HEK293T (cell line): ENCODE measurements around the gene HEMK1.

Experiments used
- ARNT ChIP-seq: fragments of 450-650 bp; IDR thresholded peaks from 2 replicates; pipeline ENCODE4 v1.6.1; 2017; ENCODE audit warnings: mild to moderate bottlenecking
- BHLHE40 ChIP-seq: fragments of 450-650 bp; IDR thresholded peaks from 2 replicates; pipeline ENCODE4 v1.6.1; 2016; ENCODE audit warnings: mild to moderate bottlenecking, moderate library complexity, borderline replicate concordance
- CTBP1 ChIP-seq: fragments of 450-650 bp; IDR thresholded peaks from 2 replicates; pipeline ENCODE4 v1.6.1; 2016; ENCODE audit warnings: borderline replicate concordance
- ELF4 ChIP-seq: fragments of 450-650 bp; IDR thresholded peaks from 2 replicates; pipeline ENCODE4 v1.6.1; 2017; ENCODE audit warnings: antibody characterized with exemption
- FOXA1 ChIP-seq: fragments of 450-650 bp; IDR thresholded peaks from 2 replicates; pipeline ENCODE4 v1.6.1; 2016; ENCODE audit warnings: mild to moderate bottlenecking
- FOXK2 ChIP-seq: fragments of 450-650 bp; IDR thresholded peaks from 2 replicates; pipeline ENCODE4 v1.6.1; 2016; ENCODE audit warnings: mild to moderate bottlenecking
- FOXM1 ChIP-seq: fragments of 450-650 bp; IDR thresholded peaks from 2 replicates; pipeline ENCODE4 v1.6.1; 2017; ENCODE audit warnings: mild to moderate bottlenecking, borderline replicate concordance
- HDGF ChIP-seq: fragments of 450-650 bp; IDR thresholded peaks from 2 replicates; pipeline ENCODE4 v1.6.1; 2017; ENCODE audit warnings: antibody characterized with exemption, borderline replicate concordance
- LEF1 ChIP-seq: fragments of 450-650 bp; IDR thresholded peaks from 2 replicates; pipeline ENCODE4 v1.6.1; 2017; ENCODE audit warnings: mild to moderate bottlenecking, borderline replicate concordance
- NFRKB ChIP-seq: fragments of 450-650 bp; IDR thresholded peaks from 2 replicates; pipeline ENCODE4 v1.6.1; 2016; ENCODE audit warnings: mild to moderate bottlenecking, moderate library complexity
- SP1 ChIP-seq: fragments of 450-650 bp; IDR thresholded peaks from 2 replicates; pipeline ENCODE4 v1.6.1; 2017
- SUZ12 ChIP-seq: fragments of 450-650 bp; IDR thresholded peaks from 2 replicates; pipeline ENCODE4 v1.6.1; 2016; ENCODE audit warnings: mild to moderate bottlenecking
- TARDBP ChIP-seq: fragments of 450-650 bp; IDR thresholded peaks from 2 replicates; pipeline ENCODE4 v1.6.1; 2016
- TF ChIP-seq, protein P1 (sequence below): fragments of 450-650 bp; IDR thresholded peaks from 2 replicates; pipeline ENCODE4 v1.6.1; 2016

GRCh38 chr3:50620820-50621219 lies 51.5 kb downstream of the HEMK1 start:
- TF ChIP-seq TARDBP (no peak), BHLHE40 (no peak), FOXM1 (no peak), FOXA1 (no peak), ARNT (no peak), FOXK2 (no peak), NFRKB (no peak), SP1 (no peak), HDGF (no peak), ELF4 (no peak), SUZ12 (no peak), LEF1 (no peak), CTBP1 (no peak)
- TF ChIP-seq, protein P1, sequence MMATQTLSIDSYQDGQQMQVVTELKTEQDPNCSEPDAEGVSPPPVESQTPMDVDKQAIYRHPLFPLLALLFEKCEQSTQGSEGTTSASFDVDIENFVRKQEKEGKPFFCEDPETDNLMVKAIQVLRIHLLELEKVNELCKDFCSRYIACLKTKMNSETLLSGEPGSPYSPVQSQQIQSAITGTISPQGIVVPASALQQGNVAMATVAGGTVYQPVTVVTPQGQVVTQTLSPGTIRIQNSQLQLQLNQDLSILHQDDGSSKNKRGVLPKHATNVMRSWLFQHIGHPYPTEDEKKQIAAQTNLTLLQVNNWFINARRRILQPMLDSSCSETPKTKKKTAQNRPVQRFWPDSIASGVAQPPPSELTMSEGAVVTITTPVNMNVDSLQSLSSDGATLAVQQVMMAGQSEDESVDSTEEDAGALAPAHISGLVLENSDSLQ = no peak
